ENCODE data around the gene RAP1A. TPM values are rescaled to one million over a fixed set of nuclear protein-coding genes. Genes with fewer than 3 reads are reported as not detected.
"Not testable (repeated sequence)": the region's sequence is repeated elsewhere in the genome, so short reads cannot be mapped to it uniquely, and the experiment has no call there.

RAP1A gene
- total RNA-seq, 2 experiments from 2014 or later = 219 to 221 TPM

GRCh38 chr1:111677604-111678003, 58.0 kb downstream of the RAP1A start:
- peaks cover 95% of the 10 kb centered on the region for H3K36me3 Mint-ChIP-seq (ENCODE audit: low read depth)
- peaks cover 27% of the 10 kb centered on the region for H3K4me1 Mint-ChIP-seq
- H3K9me3 Mint-ChIP-seq = peaks cover 57% of the 10 kb centered on the region
- H3K4me3 Mint-ChIP-seq = no peak overlapping the region
- no peaks in the 10 kb centered on the region for H3K27me3 Mint-ChIP-seq
- no peak for DNase-seq
- ChIA-PET POLR2A (interaction anchor here (0.7 kb wide), 1 partner anchor 90 kb away, joined by 3 read pairs; no protein-coding TSS in a partner anchor), CTCF (interaction anchor here (1.3 kb wide), 1 partner anchor 37 kb away, joined by 5 read pairs; no protein-coding TSS in a partner anchor)
- no peak overlapping the region for H3K27ac Mint-ChIP-seq

- no peak overlapping the region for H3K4me3 Mint-ChIP-seq
- peaks cover 97% of the 10 kb centered on the region for H3K36me3 Mint-ChIP-seq (ENCODE audit: low read depth)
- POLR2A ChIA-PET = interaction anchor here (0.8 to 1.7 kb wide), 3 partner anchors 15 to 173 kb away, joined by 3 to 5 read pairs (median 3); no protein-coding TSS in a partner anchor
- no peak for DNase-seq
- H3K9me3 Mint-ChIP-seq = peaks cover 66% of the 10 kb centered on the region
- CTCF ChIA-PET = interaction anchor here (1.3 kb wide), 1 partner anchor 171 kb away, joined by 3 read pairs; no protein-coding TSS in a partner anchor
- H3K27ac Mint-ChIP-seq = no peak overlapping the region
- H3K27me3 Mint-ChIP-seq = no peaks in the 10 kb centered on the region
- peaks cover 26% of the 10 kb centered on the region for H3K4me1 Mint-ChIP-seq
Observed at GRCh38 chr1:111679541-111679940, 60.0 kb downstream of the RAP1A start.

GRCh38 chr1:111680212-111680800, 60.7 kb downstream of the RAP1A start:
- not testable (repeated sequence) for H3K27me3 Mint-ChIP-seq, H3K4me3 Mint-ChIP-seq, DNase-seq, H3K27ac Mint-ChIP-seq
- POLR2A ChIA-PET = interaction anchor here (0.8 to 1.7 kb wide), 4 partner anchors 16 to 173 kb away, joined by 3 to 5 read pairs (median 3); no protein-coding TSS in a partner anchor
- Mint-ChIP-seq H3K36me3 (ENCODE audit: low read depth) (peaks cover 99% of the 10 kb centered on the region), H3K4me1 (peaks cover 26% of the 10 kb centered on the region), H3K9me3 (peaks cover 70% of the 10 kb centered on the region)
- CTCF ChIA-PET = interaction anchor here (1.3 kb wide), 1 partner anchor 172 kb away, joined by 3 read pairs; no protein-coding TSS in a partner anchor

- DNase-seq, POLR2A ChIA-PET, CTCF ChIA-PET, H3K27me3 Mint-ChIP-seq, H3K4me3 Mint-ChIP-seq, H3K27ac Mint-ChIP-seq: not testable (repeated sequence)
- H3K9me3 Mint-ChIP-seq = peaks cover 43% of the 10 kb centered on the region
- peaks cover 36% of the 10 kb centered on the region for H3K4me1 Mint-ChIP-seq
- H3K36me3 Mint-ChIP-seq (ENCODE audit: low read depth) = peaks cover 80% of the 10 kb centered on the region
Observed at GRCh38 chr1:111685293-111686153, 65.9 kb downstream of the RAP1A start.

- Mint-ChIP-seq H3K36me3 (ENCODE audit: low read depth) (peaks cover 69% of the 10 kb centered on the region), H3K27ac (no peak overlapping the region), H3K9me3 (peaks cover 2% of the 10 kb centered on the region), H3K4me1 (peaks cover 40% of the 10 kb centered on the region), H3K4me3 (no peak overlapping the region), H3K27me3 (no peaks in the 10 kb centered on the region)
- DNase-seq = no peak
- ChIA-PET POLR2A (no interaction called here), CTCF (interaction anchor here (1.9 to 7.6 kb wide), 2 partner anchors 24 to 182 kb away, joined by 8 to 32 read pairs; no protein-coding TSS in a partner anchor)
Observed at GRCh38 chr1:111690306-111690617, 70.7 kb downstream of the RAP1A start.

- no peak overlapping the region for H3K27ac Mint-ChIP-seq
- no peak overlapping the region for H3K4me3 Mint-ChIP-seq
- peaks cover 46% of the 10 kb centered on the region for H3K4me1 Mint-ChIP-seq
- ChIA-PET CTCF (interaction anchor here (0.6 to 7.6 kb wide), 3 partner anchors 11 to 184 kb away, joined by 3 to 32 read pairs (median 3); no protein-coding TSS in a partner anchor), POLR2A (no interaction called here)
- no peaks in the 10 kb centered on the region for H3K9me3 Mint-ChIP-seq
- no peaks in the 10 kb centered on the region for H3K27me3 Mint-ChIP-seq
- DNase-seq = no peak
- H3K36me3 Mint-ChIP-seq (ENCODE audit: low read depth) = peaks cover 72% of the 10 kb centered on the region
Observed at GRCh38 chr1:111691886-111692285, 72.3 kb downstream of the RAP1A start.

- peaks cover 82% of the 10 kb centered on the region for H3K36me3 Mint-ChIP-seq (ENCODE audit: low read depth)
- H3K4me1 Mint-ChIP-seq = peaks cover 43% of the 10 kb centered on the region
- H3K27ac Mint-ChIP-seq = no peak overlapping the region
- H3K4me3 Mint-ChIP-seq = no peak overlapping the region
- CTCF ChIA-PET = interaction anchor here (2.0 to 2.2 kb wide), 2 partner anchors 18 to 188 kb away, joined by 7 to 8 read pairs; no protein-coding TSS in a partner anchor
- DNase-seq = no peak
- H3K27me3 Mint-ChIP-seq = no peaks in the 10 kb centered on the region
- POLR2A ChIA-PET = no interaction called here
- no peaks in the 10 kb centered on the region for H3K9me3 Mint-ChIP-seq
Observed at GRCh38 chr1:111695801-111696200, 76.2 kb downstream of the RAP1A start.

- Mint-ChIP-seq H3K9me3 (no peaks in the 10 kb centered on the region), H3K4me3 (no peak overlapping the region), H3K27me3 (no peaks in the 10 kb centered on the region), H3K4me1 (peaks cover 47% of the 10 kb centered on the region), H3K36me3 (ENCODE audit: low read depth) (peaks cover 83% of the 10 kb centered on the region), H3K27ac (no peak overlapping the region)
- no peak for DNase-seq
- POLR2A ChIA-PET = no interaction called here
- CTCF ChIA-PET = interaction anchor here (2.2 kb wide), 1 partner anchor 189 kb away, joined by 8 read pairs; no protein-coding TSS in a partner anchor
Observed at GRCh38 chr1:111696330-111696729, 76.7 kb downstream of the RAP1A start.

GRCh38 chr1:111699268-111699667, 79.7 kb downstream of the RAP1A start:
- Mint-ChIP-seq H3K4me1 (peaks cover 47% of the 10 kb centered on the region), H3K9me3 (no peaks in the 10 kb centered on the region), H3K27ac (no peak overlapping the region), H3K4me3 (no peak overlapping the region), H3K36me3 (ENCODE audit: low read depth) (peaks cover 82% of the 10 kb centered on the region), H3K27me3 (no peaks in the 10 kb centered on the region)
- CTCF ChIA-PET = interaction anchor here (0.9 to 1.3 kb wide), 2 partner anchors 191 to 217 kb away, joined by 3 to 5 read pairs; no protein-coding TSS in a partner anchor
- POLR2A ChIA-PET = interaction anchor here (1.4 kb wide), 1 partner anchor 19 kb away, joined by 3 read pairs; no protein-coding TSS in a partner anchor
- no peak for DNase-seq

- no peaks in the 10 kb centered on the region for H3K27me3 Mint-ChIP-seq
- ChIA-PET CTCF (interaction anchor here (0.8 to 5.0 kb wide), 5 partner anchors 10 to 221 kb away, joined by 3 to 28 read pairs (median 4); no protein-coding TSS in a partner anchor), POLR2A (interaction anchor here (1.2 to 3.1 kb wide), 4 partner anchors 10 to 195 kb away, joined by 3 to 9 read pairs (median 4); no protein-coding TSS in a partner anchor)
- DNase-seq = no peak
- no peak overlapping the region for H3K4me3 Mint-ChIP-seq
- peaks cover 51% of the 10 kb centered on the region for H3K4me1 Mint-ChIP-seq
- H3K36me3 Mint-ChIP-seq (ENCODE audit: low read depth) = peaks cover 84% of the 10 kb centered on the region
- H3K27ac Mint-ChIP-seq = no peak overlapping the region
- no peaks in the 10 kb centered on the region for H3K9me3 Mint-ChIP-seq
Observed at GRCh38 chr1:111702504-111703050, 83.0 kb downstream of the RAP1A start.

- H3K27me3 Mint-ChIP-seq = no peaks in the 10 kb centered on the region
- no peak overlapping the region for H3K27ac Mint-ChIP-seq
- CTCF ChIA-PET = interaction anchor here (1.4 to 5.0 kb wide), 5 partner anchors 10 to 224 kb away, joined by 4 to 28 read pairs (median 4); no protein-coding TSS in a partner anchor
- DNase-seq = no peak
- no peak overlapping the region for H3K4me3 Mint-ChIP-seq
- POLR2A ChIA-PET = interaction anchor here (0.7 to 3.1 kb wide), 2 partner anchors 9 to 197 kb away, joined by 3 to 9 read pairs; no protein-coding TSS in a partner anchor
- peaks cover 85% of the 10 kb centered on the region for H3K36me3 Mint-ChIP-seq (ENCODE audit: low read depth)
- H3K9me3 Mint-ChIP-seq = no peaks in the 10 kb centered on the region
- H3K4me1 Mint-ChIP-seq = peaks cover 60% of the 10 kb centered on the region
Observed at GRCh38 chr1:111704240-111704639, 84.7 kb downstream of the RAP1A start.

- H3K27ac Mint-ChIP-seq = no peak overlapping the region
- H3K4me3 Mint-ChIP-seq = no peak overlapping the region
- H3K36me3 Mint-ChIP-seq (ENCODE audit: low read depth) = peaks cover 85% of the 10 kb centered on the region
- H3K4me1 Mint-ChIP-seq = peaks cover 63% of the 10 kb centered on the region
- no peak for DNase-seq
- H3K9me3 Mint-ChIP-seq = no peaks in the 10 kb centered on the region
- no peaks in the 10 kb centered on the region for H3K27me3 Mint-ChIP-seq
- ChIA-PET CTCF (interaction anchor here (1.4 to 5.0 kb wide), 5 partner anchors 9 to 224 kb away, joined by 4 to 28 read pairs (median 4); no protein-coding TSS in a partner anchor), POLR2A (interaction anchor here (3.1 kb wide), 1 partner anchor 197 kb away, joined by 9 read pairs; no protein-coding TSS in a partner anchor)
Observed at GRCh38 chr1:111704776-111705175, 85.2 kb downstream of the RAP1A start.

Measured in activated CD4-positive, alpha-beta memory T cell treated with anti-CD3 and anti-CD28 coated beads, Interleukin-2, amount 10 ng/mL, durations not matched to agents 7 days and 5 days (primary cell).